ENCODE data around the gene DPYD.

DNA sequence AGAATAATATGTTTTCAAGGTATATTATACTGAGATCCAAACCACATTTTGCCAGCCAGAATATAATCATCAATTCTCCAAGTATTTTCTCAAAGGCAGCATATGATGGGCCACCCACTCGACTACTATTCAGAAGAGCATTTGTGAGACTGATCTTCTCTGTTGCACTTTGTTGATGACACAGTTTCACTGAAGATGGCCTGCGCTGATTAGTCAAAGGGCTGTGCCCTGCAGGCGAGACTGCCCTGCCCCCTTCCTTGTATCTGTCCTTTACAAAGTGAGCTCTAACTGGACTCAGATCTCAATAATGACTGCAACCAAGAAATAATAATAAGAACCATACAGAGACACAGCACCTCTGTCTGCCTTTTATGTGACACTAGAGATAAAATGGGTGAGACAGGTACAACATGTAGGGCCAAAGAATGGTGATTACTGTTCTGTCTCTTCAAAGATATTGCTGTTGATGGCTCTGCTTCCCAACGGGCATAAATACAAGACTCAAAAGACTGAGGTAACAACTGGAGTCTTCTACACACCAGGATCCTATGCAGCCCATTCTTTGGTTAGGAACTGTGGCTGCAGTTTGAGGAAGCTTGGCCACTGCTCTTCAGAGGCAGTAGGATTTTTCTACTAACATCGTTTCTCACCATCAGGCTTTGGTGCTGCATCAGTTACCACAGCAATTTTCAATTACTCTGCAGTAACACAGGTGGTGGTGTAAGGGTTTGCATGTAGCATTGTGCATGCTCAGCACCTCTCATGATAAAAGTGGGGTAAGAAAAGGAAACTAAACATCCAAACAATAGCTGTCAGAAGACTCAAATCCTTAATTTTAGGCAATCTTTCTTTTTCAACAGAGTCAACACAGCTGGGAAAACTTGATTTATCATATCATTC, 718.1 kb downstream of the DPYD start:
- TF ChIP-seq YY1 (IDR thresholded peaks at IDR 0.05; ENCODE audit: insufficient read depth, insufficient read length) = no peak
- TF ChIP-seq ZNF274 (IDR thresholded peaks at IDR 0.05; ENCODE audit: low read depth, low read length) = no peak
